Mucosa of rectum (tissue), 2 donors: ENCODE measurements around the gene REXO5.
"Not testable (repeated sequence)": the region's sequence is repeated elsewhere in the genome, so short reads cannot be mapped to it uniquely, and the experiment has no call there.

Source experiments
- H3K27ac ChIP-seq, 2 donors: one replicate each; pipeline ENCODE4 v1.7.0; 2013; ENCODE audit warnings: inconsistent platforms in 2 of 2, low read depth in 2 of 2, low read length in 2 of 2
- H3K27me3 ChIP-seq, 2 donors: one replicate each; pipeline ENCODE4 v1.7.0; 2013; ENCODE audit warnings: low read length in 2 of 2; ENCODE audit not compliant: control insufficient read depth in 2 of 2, insufficient read depth in 2 of 2
- H3K36me3 ChIP-seq, 2 donors: one replicate each; pipeline ENCODE4 v1.7.0; 2013; ENCODE audit warnings: low read length in 2 of 2; ENCODE audit not compliant: control insufficient read depth in 2 of 2, insufficient read depth in 2 of 2
- H3K4me1 ChIP-seq, 2 donors: one replicate each; pipeline ENCODE4 v1.7.0; 2013; ENCODE audit warnings: low read length in 2 of 2, mild to moderate bottlenecking in 1 of 2; ENCODE audit not compliant: control insufficient read depth in 2 of 2, insufficient read depth in 2 of 2
- H3K4me3 ChIP-seq, 2 donors: one replicate each; pipeline ENCODE4 v1.7.0; 2013; ENCODE audit warnings: low read length in 2 of 2
- H3K9ac ChIP-seq, 2 donors: one replicate each; pipeline ENCODE4 v1.7.0; 2013; ENCODE audit warnings: low read length in 2 of 2, low read depth in 1 of 2, mild to moderate bottlenecking in 1 of 2
- H3K9me3 ChIP-seq, 2 donors: one replicate each; pipeline ENCODE4 v1.7.0; 2013; ENCODE audit warnings: low read length in 2 of 2; ENCODE audit not compliant: control insufficient read depth in 2 of 2
- donor health status: healthy.
- donor health status: Normal muscosa, but diverticular disease.

Gene REXO5

DNA sequence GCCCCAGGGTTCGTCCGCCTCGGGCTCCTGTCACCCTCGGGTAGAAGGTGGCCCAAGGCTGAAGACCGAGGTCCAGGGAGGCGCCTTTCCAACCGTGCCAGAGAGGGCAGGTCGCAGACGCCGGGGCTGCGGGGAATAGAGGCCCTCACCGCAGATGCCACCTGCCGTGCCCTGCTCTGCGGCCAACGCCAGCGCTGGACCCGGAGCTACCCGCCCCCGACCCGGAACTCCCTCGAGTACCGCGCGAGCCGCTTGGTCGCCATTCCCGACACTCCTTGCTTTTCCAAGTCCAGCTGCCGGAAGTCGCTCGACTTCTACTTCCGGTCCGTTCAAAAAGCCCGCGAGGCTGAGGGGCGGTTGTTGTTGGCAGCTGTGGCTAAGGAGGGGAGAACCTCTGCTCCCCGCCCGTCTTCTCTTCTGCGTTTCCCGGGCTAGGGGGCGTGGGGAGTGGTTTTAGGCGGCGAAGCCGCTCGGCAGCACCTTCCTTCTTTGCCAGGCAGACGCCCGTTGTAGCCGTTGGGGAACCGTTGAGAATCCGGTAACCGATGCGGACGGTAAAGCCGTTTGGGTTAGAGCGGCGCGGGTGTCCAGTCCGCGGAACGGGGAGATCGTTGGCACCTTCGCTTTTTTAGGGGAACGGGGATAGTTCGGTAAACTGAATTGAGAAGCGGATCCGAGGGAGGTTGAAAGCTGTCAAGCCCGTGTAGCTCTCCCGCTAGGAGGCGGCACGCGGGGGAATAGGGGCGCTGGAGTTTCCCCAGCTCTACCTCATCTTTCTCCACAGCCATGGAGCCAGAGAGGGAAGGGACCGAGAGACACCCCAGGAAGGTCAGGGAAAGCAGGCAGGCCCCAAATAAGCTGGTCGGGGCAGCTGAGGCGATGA lies at the start of gene REXO5, which contains the start of gene ERI2:
REXO5 (plus strand) TSS at position 360 of the 883 bp plus-strand sequence; CDS start at position 787, 427 bp downstream.
ERI2 (minus strand) TSS at position 305 of the 883 bp plus-strand sequence; CDS start at position 263, 42 bp downstream.
- Histone ChIP-seq H3K36me3 (peaks cover 0 to under 1% of the 10 kb centered on the region in 2 donors), H3K4me1 (peaks cover 5 to 9% of the 10 kb centered on the region in 2 donors), H3K9me3 (no peaks in the 10 kb centered on the region), H3K9ac (peak within 1 kb of the TSS; percentile 90 to 97), H3K27ac (peak within 1 kb of the TSS; percentile 92 to 96), H3K27me3 (no peaks in the 10 kb centered on the region), H3K4me3 (peak within 1 kb of the TSS; percentile 92 to 95)

GRCh38 chr16:20760346-20760745 lies 46.0 kb upstream of the REXO5 start:
- H3K9ac ChIP-seq: no peak overlapping the region
- no peak overlapping the region for H3K4me3 ChIP-seq
- no peak overlapping the region for H3K27ac ChIP-seq
- H3K36me3 ChIP-seq: no peaks in the 10 kb centered on the region
- H3K4me1 ChIP-seq: peaks cover 9 to 14% of the 10 kb centered on the region in 2 donors
- H3K27me3 ChIP-seq: no peaks in the 10 kb centered on the region
- no peaks in the 10 kb centered on the region for H3K9me3 ChIP-seq

DNA sequence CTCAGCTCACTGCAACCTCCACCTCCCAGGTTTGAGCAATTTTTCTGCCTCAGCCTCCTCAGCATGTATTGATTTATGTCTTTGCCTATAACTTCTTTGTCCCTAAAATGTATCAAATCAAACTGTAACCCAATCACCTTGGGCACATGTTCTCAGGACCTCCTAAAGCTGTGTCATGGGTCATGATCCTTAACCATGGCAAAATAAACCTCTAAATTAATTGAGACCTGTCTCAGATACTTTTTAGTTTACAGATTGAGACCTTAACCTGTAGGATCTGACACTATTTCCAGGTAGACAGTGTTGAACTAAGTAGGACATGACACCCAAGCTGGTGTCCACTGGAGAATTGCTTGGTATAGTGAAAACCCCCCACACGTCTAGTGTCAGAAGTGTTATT lies 45.2 kb upstream of the REXO5 start:
- H3K27ac ChIP-seq: no peak overlapping the region
- no peaks in the 10 kb centered on the region for H3K9me3 ChIP-seq
- H3K36me3 ChIP-seq: no peaks in the 10 kb centered on the region

DNA sequence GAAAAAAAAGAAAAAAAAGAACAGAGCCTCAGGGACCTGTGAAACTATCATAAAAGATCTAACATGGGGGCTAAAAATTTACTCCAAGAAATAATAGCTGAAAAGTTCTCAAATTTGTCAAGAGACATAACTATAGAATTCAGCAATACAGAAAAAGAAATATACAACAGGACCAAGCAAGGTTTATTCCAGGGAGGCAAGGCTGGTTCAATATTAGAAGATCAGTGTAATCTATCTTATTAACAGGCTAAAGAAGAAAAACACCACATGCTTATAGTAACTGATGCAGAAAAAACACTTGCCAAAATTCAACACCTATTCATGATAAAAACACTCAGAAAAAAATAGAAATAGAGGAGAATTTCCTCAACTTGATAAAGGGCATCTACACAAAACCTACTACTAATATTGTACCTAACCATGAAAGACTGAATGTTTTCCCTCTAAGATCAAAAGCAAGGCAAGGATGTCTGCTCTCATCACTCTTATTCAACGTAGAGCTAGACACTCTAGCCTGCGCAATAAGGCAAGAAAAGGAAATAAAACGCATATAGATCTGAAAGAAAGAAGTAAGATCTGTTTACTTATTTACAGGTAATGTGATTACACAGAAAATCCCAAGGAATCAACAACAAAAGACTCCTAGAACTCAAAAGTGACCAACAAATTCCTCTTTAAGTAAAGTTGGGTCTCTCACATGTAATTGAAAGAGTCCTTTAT lies 43.8 kb upstream of the REXO5 start:
- Histone ChIP-seq H3K9me3 (no peaks in the 10 kb centered on the region), H3K4me1 (peaks cover 9 to 14% of the 10 kb centered on the region in 2 donors), H3K4me3 (peak overlapping the region in 1 of 2 donors; percentile 70), H3K36me3 (no peaks in the 10 kb centered on the region), H3K9ac (no peak overlapping the region), H3K27me3 (no peaks in the 10 kb centered on the region), H3K27ac (peak overlapping the region; percentile 76 to 83)

More for the DNA sequence above, 45.2 kb upstream of the REXO5 start:
- Histone ChIP-seq H3K9ac (no peak overlapping the region), H3K4me1 (peaks cover 9 to 14% of the 10 kb centered on the region in 2 donors), H3K4me3 (no peak overlapping the region), H3K27me3 (no peaks in the 10 kb centered on the region)

- H3K9ac ChIP-seq: peak within 1 kb of the TSS; percentile 67 to 68
- no peaks in the 10 kb centered on the region for H3K36me3 ChIP-seq
- no peaks in the 10 kb centered on the region for H3K9me3 ChIP-seq
- peaks cover 9 to 14% of the 10 kb centered on the region in 2 donors for H3K4me1 ChIP-seq
- peak within 1 kb of the TSS; percentile 76 to 83 for H3K27ac ChIP-seq
- peak within 1 kb of the TSS; percentile 70 for H3K4me3 ChIP-seq
- no peaks in the 10 kb centered on the region for H3K27me3 ChIP-seq
Measured at GRCh38 chr16:20763461-20764232, 42.7 kb upstream of the REXO5 start, which contains the start of gene ACSM3. Gene ACSM3 (plus strand): TSS chr16:20764014. CDS start chr16:20770035, 6,021 bp downstream.

DNA sequence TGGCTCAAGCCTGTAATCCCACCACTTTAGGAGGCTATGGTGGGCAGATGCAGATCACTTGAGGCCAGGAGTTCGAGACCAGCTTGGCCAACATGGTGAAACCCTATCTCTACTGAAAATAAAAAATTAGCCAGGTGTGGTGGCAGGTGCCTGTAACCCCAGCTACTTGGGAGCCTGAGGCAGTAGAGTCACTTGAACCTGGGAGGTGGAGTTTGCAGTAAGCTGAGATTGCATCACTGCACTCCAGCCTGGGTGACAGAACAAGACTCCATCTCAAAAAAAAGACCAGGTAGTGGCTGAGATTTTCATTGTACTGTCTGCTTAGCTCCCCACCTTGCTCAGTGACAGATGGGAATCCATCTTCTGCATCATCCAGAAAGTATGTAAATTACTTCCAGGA lies 41.9 kb upstream of the REXO5 start:
- H3K9ac ChIP-seq, H3K9me3 ChIP-seq, H3K36me3 ChIP-seq, H3K27me3 ChIP-seq: not testable (repeated sequence)
- Histone ChIP-seq H3K27ac (peak overlapping the region; percentile 5 to 63), H3K4me1 (peaks cover 9 to 14% of the 10 kb centered on the region in 2 donors), H3K4me3 (peak overlapping the region in 1 of 2 donors; percentile 70)

DNA sequence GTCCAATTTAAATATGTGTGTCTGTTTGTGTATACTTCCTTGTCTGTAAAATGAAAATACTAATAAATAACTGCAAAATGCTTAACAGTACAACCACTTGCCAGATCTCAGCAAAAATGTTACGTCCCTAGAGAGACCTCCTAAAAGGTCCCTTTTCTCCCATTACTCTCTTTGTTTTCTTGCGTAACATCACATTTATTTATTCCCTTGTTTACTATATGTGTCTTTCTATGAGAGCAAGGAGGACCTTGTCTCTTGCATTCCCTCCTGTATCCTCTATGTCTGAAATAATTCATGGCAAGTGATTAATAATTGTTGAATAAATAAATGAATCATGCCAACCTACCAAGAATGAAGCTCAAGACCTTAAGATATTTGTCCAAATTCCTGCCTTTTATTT lies 40.6 kb upstream of the REXO5 start:
- H3K9ac ChIP-seq: no peak overlapping the region
- no peaks in the 10 kb centered on the region for H3K9me3 ChIP-seq
- H3K27me3 ChIP-seq: no peaks in the 10 kb centered on the region
- no peak overlapping the region for H3K27ac ChIP-seq
- H3K36me3 ChIP-seq: no peaks in the 10 kb centered on the region
- H3K4me3 ChIP-seq: no peak overlapping the region
- peaks cover 9 to 14% of the 10 kb centered on the region in 2 donors for H3K4me1 ChIP-seq

DNA sequence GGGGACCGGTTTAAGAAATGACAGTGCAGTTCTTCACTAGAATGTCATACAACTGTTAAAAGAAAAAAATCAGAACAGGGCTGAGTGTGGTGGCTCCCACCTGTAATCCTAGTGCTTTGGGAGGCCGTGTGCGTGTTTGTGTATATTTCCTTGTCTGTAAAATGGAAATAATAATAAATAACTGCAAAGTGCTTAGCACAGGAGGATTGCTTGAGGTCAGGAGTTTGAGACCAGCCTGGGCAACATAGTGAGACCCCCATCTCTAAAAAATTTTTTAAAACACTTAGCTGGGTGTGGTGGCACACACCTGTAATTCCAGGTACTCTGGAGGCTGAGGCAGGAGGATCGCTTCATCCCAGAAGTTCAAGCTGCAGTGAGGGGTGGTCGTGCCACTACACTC lies 40.0 kb upstream of the REXO5 start:
- Histone ChIP-seq H3K4me3 (no peak overlapping the region), H3K9ac (no peak overlapping the region), H3K4me1 (peaks cover 9 to 14% of the 10 kb centered on the region in 2 donors), H3K9me3 (no peaks in the 10 kb centered on the region), H3K27ac (no peak overlapping the region), H3K27me3 (no peaks in the 10 kb centered on the region), H3K36me3 (no peaks in the 10 kb centered on the region)

DNA sequence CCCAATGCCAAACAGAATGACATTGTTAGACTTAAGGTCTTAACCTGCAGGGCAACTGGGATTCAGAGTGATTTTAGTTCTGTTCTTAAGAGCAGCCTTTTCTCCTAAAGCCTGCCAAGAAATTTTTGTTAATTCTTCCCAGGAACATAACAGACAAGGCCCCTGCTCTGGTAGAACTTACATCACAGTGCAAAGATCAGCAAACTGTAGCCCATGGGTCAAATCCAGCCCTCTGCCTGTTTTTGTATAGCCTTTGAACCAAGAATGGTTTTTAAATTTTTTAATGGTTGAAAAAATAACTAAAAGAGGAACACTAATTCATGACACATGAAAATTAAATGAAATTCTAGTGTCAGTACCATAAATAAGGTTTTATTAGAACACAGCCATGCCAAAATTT lies 38.8 kb upstream of the REXO5 start:
- no peak overlapping the region for H3K27ac ChIP-seq
- H3K9me3 ChIP-seq: no peaks in the 10 kb centered on the region
- no peak overlapping the region for H3K9ac ChIP-seq
- peaks cover 9 to 14% of the 10 kb centered on the region in 2 donors for H3K4me1 ChIP-seq
- no peaks in the 10 kb centered on the region for H3K27me3 ChIP-seq
- no peak overlapping the region for H3K4me3 ChIP-seq
- no peaks in the 10 kb centered on the region for H3K36me3 ChIP-seq
